Measurements from ENCODE around the gene KLRF1.

Gene KLRF1

DNA sequence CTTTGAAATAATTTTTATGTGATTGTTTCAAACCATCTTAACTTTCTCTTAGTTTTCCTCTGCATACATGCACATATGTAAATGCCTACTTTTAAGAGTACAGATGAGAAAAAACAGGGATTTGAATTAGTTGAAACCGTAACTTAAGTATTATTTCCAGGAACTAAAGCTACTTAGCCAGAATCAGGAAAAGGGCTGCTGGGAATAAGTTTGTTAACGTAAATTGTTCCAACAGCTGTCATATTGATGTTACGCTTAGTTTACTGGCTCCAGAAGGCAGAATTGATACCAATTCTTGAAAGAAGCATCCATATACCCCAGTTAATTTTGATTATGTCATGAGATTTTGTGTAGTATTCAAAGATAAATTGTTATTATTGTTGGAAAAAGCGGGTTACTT is 17.9 kb upstream of the KLRF1 start:
- DNase-seq (ENCODE audit: low read depth in 3 of 3) = no peak

DNA sequence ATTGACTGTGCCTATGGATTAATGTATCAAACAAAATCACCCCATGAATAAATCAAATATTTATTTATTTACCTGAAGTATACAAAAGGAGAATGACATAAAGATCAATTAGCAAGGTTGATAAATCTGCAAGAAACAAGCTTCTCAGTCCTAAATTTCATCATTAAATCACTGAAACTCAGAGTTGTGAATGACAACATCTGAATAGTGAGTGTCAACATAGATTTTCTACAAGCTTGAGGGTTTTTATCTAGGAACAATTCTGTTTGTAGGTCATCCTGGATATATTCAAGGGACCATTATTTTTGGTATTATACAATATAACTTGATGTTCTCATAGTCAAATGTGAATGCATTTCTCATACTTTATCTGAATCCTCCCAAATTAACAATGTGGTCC is 17.4 kb upstream of the KLRF1 start:
- DNase-seq (ENCODE audit: low read depth in 3 of 3) = no peak

DNA sequence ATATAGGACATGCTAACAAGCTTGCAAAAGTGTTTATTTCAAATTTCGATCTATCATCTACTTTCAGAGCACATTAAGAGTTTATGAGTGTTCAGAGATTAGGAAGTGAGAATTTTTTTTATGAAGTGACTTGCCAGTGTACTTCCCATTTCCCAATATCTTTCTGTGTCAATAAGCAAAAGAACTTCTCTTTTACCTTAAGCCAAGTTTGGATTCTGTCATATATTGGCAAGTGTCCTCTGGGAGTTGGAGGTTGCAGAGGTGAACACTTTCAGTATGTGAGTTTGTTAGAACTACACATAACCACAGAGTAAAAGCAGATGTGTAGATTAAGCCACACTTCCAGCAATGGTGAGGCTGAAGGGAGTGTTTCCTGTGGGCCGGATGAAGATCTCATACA is 16.6 kb upstream of the KLRF1 start:
- no peak for DNase-seq (ENCODE audit: low read depth in 3 of 3)

DNA sequence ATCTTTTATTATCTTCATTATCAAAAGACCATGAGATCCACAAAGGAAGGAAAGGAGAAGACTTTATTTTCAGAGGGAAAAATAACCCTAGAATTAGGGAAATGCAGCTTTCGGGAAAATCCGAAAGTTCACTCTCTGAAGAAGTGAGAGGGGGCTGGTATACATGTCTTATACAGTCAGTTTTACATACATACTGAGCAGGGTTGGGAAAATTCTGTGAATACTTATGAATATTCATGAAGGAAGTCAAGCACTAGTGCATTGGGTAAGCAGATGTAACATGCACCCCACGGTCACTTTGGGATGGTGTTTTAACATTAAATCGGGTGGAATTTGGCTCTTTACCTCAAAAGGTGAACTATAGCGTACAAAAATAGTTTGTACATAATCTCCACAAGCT is 15.7 kb upstream of the KLRF1 start:
- no peak for DNase-seq (ENCODE audit: low read depth in 3 of 3)

DNA sequence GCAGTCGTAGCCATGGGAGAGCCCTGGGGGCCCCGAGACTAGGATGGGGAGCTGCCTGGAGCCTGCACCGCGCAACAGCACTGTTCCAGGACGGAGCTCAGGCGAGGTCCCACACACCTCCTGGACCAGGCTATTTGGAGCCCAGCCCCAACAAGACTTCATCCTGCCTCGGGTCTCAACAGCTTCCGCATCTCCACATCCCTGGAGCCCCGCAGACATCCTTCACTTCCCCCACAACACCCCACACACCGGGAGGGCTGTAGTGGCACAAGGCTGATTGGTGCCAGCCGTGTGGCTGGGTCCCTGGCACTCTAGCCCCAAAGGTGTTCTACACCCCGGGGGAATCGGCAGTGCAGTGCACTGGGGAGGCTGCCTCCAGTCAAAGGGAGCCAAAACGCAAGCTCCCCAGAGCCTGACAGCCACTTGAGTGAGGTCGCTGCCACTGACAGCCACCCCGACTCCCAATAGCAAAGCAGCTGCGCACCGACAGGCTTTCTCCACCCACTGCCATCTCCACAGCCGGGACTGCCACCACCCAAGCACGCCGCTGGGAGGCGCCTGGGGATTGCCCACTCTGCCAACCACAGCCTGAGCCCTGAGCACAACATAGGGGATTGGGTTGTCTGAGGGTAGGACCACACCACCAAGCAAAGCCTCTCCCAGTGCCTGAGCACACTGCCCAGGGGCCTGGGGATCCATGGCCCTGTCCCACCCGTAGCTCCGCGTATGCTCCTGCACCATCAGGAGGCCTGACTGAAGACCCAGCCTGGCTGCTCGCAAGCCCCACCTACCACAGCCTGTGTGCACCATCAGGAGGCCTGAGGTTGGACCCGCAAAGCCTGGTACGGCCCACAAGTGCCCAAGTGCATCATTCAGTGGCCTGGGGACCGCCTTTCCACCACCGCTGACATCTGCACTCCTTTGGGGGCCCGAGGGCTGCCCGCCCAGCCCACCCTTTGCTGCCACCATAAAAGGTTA is 13.2 kb upstream of the KLRF1 start:
- DNase-seq (ENCODE audit: low read depth in 3 of 3) = peak; percentile 85 to 89 (median 88)

DNA sequence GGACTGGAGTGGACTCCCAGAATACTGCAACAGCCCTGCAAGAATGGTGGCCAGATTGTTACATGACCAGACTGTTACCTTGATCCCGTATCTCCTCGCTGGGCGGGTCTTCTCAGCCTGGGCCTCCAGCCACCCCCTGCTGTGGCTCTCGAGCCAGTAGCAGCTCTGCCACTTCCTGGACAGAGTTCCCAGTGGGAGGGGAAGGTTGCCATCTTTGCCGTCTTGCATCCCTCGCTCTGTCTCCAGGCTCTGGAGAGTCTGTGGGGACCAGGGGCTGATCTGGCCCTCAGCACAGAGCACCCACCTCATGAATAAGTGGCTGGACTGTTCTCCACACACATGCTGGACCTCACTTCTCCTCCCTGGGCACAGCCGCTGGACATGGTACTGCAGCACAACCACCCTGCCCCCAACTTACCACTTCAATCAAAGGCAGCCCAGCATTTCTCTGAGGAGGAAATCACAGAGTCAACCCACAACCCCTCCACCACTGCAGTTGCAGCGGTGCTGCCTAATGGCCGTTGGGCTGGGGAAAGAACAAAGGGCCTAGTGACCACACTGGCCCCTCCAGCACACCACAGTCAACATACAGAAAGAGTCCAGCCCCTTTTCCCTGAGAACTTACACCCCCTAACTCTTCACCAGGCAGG is 6.9 kb upstream of the KLRF1 start:
- no peak for DNase-seq (ENCODE audit: low read depth in 3 of 3)

DNA sequence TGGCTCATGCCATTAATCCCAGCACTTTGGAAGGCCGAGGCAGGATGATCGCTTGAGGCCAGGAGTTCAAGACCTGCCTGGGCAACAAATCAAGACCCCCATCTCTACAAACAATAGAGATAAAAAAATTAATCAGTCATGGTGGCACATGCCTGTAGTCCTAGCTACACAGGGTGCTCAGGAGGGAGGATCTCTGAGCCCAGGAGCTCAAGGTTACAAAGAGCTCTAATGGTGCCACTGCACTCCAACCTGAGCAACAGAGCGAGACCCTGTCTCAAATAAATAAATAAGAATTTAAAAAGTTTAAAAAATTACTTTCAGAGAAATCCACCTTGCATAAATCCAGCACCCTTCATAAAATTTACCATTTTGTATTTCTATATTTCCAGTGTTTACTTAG is 2.2 kb downstream of the KLRF1 start:
- no peak for DNase-seq (ENCODE audit: low read depth in 3 of 3)

DNA sequence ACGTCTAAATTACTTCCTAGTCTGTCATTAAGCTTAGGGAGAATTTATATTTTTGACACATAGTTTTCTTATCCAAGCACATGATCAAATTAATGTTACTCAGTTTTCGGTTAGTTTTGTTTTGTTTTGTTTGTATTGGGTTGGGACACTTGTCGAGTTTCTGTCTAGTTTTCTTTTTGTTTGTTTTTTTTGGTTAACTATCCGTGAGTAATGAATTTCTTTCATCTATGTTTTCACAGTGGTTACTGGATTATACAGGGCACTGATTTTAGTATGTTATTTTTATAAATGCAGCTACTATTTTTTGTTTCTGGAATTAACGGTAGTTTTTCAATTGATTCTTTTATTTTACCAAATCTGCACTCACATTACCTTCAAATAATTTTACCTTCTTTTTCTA is 2.7 kb downstream of the KLRF1 start:
- no peak for DNase-seq (ENCODE audit: low read depth in 3 of 3)

DNA sequence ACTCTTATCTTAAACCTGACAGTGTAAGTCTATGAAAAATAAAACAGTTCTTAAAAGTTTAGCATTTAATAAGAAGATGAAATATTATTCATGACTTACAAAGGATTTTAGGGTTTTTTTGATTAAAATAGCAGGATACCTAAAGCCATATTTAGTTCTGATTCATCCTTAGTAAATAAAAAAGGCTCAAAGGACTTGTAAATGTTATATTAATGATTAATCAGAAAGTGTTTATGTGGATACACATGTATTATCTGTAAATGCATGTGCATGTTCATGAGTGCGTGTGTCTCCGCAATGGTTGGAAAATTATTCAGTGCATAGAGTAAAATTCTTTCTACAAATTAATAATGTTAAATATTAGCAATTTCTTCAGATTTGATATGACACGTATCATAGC is 4.4 kb downstream of the KLRF1 start:
- no peak for DNase-seq (ENCODE audit: low read depth in 3 of 3)

DNA sequence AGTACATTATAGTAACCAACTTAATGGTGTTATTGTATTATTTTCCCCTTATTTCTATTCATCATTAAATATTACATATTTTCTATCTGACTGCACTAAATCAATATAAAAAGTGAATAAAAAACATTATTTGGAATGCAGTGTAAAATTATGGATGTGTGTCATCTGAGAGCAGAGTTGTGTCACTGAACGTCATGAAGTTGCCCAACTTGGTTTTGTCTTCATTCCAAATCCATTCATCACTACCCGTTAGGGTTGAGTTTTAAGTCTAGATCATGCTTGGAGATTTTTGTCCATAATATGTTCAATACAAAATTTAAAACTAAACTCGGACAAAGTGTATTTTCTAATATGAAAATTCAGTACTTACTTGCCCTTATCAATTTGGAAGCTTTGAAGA is 16.1 kb downstream of the KLRF1 start:
- DNase-seq (ENCODE audit: low read depth in 3 of 3) = no peak

DNA sequence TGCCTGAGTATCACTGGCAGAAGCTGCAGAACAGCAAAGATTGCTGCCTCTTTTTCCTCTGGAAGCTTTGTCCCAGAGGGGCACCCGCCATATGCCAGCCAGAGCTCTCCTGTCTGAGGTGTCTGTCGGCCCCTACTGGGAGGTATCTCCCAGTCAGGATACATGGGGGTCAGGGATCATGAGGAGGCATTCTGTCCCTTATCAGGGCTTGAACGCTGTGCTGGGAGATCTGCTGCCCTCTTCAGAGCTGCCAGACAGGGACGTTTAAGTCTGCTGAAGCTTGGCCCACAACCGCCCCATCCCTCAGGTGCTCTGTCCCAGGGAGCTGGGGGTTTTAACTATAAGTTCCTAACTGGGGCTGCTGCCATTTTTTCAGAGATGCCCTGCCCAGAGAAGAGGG is 21.6 kb downstream of the KLRF1 start:
- no peak for DNase-seq (ENCODE audit: low read depth in 3 of 3)

DNA sequence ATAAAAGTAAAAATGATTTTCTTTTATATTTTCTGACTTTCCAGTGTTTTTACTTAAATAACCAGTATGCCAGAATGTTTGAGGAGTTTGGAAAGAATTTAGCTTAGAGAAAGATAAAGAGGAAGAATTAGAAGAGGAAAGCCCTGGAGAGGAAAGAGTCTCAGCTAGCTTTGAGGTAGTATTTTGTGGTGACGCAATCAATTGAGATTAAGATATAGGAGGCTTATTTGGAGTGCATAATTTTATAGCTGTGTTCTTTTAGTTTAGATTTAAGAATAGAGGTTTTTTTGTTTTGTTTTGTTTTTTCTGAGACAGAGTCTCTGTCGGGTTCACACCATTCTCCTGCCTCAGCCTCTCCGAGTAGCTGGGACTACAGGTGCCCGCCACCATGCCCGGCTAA is 23.8 kb downstream of the KLRF1 start:
- no peak for DNase-seq (ENCODE audit: low read depth in 3 of 3)

DNA sequence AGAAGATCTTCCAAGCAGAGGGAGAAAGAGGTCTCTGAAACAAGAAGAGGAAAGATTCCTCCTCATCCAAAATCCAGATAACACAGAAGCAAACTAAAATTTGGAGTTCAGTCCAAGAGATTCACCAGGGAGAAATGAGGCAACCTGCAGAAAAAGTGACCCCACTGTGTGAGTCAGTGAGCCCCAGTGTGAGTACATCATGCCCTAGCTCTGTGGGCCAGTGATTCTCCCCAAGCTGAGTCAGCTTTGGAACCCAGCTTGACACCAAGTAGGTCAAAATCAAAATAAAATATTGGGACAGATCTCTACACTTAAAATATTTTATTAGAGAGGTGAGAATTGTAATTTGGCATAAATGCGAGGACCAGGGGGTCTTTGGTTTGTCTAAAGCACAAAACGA is 24.6 kb downstream of the KLRF1 start:
- no peak for DNase-seq (ENCODE audit: low read depth in 3 of 3)

DNA sequence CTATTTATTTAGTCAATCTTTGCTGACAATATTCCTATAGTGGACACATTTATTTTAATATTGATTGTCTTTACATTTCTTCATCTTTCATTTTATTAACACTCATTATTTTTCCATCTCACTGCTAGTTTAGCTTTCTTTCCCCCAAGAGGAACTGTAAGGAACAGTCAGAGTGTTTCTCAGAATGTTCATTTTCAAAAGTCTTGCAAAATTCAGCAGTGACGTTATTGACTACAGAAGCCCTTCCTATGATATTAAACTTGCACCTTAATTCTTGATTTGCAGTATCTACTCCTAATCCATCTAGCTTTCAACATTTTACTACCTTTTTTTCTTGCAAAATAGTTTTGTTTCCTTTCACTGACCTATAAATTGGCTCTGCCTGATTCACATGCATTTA is 28.9 kb downstream of the KLRF1 start:
- no peak for DNase-seq (ENCODE audit: low read depth in 3 of 3)

DNA sequence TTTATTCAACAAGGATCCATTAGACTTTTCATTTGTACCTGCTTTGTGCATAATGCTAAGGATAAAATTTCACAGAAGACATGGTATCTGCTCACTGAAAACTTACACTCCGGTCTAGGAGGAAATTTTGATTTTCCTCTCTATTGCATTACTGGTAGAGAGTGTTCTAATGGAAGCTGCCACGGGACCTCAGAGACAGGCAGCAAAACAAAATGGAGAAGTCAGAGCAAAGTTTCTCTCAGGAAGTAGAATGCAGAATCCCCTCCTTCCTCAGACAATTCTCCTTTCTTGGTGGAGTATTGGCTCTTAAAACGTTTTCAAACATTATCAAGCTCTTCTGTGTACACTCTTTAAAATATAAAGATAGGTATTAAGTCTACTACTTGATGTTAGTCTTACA is 29.6 kb downstream of the KLRF1 start:
- DNase-seq (ENCODE audit: low read depth in 3 of 3) = no peak

DNA sequence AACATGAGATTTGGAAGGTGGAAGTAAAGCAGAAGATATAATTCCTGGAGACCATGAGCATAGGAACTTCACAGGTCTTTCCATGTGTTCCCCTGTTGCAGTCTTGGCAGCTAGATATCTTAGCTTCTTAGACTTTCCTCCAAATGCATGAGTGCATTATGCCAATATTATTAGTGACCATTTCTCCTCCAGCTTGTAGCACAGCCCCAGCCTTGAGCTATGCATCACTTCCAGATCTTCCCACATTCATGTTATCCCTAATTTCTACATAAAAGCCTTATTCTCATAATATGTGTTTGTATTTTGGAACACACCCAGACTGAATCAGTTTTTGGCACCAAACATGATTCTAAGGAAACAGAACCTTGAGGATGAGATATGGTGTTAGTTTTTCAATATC is 30.9 kb downstream of the KLRF1 start:
- DNase-seq (ENCODE audit: low read depth in 3 of 3) = no peak

DNA sequence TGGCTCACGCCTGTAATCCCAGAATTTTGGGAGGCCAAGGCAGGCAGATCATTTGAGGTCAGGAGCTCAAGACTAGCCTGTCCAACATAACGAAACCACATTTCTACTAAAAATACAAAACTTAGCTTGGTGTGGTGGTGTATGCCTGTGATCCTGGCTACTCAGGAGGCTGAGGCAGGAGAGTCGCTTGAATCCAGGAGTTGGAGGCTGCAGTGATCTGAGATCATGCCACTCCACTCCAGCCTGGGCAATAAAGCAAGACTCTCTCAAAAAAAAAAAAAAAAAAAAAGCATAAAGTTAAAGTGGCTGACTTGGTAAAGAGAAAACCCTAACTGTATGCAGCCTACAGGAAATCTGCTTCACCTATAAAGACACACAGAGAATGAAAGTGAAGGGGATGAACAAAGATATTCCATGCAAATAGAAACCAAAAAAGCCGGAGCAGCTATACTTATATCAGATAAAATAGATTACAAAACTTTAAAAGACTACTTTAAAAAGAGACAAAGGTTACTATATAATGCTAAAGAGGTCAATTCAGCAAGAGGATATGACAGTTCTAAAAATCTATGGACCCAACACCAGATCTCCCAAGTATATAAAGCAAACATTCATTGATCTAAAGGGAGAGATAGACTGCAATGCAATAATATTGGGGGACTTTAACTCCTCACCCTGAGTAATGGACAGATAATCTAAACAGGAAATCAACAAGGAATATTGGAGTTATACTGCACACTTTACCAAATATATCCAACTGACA is 37.8 kb downstream of the KLRF1 start:
- DNase-seq (ENCODE audit: low read depth in 3 of 3) = no peak

DNA sequence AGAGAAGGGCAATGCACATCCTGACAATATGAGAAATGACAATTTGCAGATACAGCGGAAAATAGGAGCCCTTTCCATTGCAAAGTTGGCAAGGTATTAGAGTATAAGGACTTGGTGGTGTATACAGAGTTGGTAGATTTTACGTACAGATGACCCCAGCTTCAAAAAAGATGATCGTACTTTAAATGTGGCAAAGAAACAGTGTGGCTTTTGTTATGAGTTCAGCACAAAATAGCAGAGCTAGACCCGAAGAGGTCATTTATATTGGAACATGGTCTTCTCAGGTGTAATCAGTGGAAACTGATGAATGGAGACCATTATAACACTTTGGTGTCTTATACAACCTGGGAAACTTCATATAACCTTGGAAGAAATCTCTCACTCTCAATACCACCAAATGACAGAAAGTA is 39.6 kb downstream of the KLRF1 start:
- DNase-seq (ENCODE audit: low read depth in 3 of 3) = no peak

DNA sequence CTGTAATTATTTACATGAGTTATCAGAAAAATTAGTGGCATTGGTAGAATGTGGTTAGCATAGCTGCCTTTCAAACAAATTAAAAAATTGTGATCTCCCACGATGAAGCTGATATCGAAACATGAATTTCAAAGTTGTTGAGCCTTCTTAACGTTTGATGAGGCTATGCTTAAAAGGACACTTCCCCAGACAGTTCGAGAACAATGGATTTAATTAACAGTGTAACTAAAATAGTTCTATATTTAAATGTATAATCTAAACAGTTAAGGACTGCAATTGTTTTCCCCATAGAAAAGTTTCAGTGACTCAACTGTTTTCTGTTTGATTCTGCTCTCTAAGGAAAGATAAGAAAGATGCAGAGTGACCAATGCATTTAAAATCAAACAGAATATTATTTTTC is 40.2 kb downstream of the KLRF1 start:
- no peak for DNase-seq (ENCODE audit: low read depth in 3 of 3)

DNA sequence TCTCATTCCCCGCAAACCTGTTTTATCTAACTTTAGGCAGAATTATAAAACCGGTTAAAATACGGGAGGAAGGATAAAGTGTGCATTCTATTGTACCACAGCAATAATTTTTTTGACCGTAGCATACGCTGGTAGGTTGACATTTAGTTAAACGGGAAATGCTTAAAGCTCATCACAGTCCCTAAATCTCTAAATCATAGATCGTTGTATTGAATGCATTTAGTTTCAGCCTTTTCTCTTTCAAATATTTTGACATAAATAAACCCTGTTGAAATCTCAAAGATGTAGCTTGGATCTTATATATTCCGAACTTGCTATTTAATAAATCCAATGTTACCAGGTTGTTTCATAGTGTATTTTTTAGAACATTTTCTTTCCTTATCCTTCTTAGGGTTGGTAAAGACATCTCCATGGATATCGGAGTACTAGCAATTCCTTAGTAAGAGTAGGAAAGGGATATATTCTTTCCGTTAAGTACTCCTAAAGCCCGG is 41.1 kb downstream of the KLRF1 start:
- no peak for DNase-seq (ENCODE audit: low read depth in 3 of 3)

DNA sequence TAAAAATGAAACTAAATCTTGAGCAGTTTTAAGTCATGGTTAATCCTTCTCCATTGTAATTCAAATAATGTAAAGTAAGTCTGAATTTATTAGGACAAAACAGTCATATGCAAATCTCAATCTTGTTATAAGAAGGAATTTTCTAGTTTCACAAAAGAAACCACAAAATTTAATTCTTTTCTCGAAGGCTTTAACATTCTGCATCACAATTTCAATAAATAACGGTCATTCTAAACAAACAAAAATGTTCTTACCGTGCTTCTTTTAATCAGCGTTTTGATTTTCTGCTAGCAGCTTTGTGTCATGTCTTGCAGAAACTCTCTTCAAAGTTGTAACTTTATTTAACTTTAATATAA is 41.6 kb downstream of the KLRF1 start:
- DNase-seq (ENCODE audit: low read depth in 3 of 3) = no peak

DNA sequence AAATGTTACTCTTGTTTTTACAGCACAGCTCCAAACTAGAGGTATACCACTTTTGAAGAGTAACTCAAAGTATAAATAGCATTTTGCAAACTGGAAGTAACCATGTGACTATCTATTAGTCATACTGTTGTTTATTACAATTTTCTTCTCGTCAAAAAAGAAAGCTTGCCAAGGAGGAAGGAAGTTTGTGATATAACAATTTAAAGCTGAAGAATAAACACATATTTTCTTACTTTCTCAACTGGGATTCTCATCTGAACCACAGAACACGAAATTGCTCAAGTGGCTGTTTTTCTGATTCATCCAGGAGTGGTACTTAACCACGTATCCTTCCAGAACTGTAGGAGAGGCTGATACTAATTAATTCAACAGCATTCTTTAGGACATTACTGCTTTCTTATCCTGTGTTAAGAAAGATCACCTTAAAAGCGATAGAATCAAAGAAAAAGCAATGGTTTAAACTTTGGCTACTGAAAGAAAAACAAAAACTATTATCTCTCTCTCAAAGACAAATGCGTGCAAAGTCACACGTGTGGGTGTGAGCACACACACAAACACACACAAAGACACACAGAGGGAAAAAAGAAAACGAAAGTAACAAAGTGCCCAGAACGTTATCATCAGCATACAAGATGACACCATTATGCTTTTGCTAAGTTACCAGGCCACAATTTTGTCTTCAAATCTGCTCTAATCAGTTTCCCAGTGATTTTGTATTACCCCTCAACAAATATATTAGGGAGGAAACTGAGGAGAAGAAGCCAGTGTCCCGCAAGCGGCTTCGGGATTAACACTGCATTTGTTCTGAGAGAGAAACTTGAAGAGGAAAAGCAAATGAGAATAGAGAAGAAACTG is 42.3 kb downstream of the KLRF1 start, which contains the start of gene CLEC2B:
Gene CLEC2B, minus strand, starts transcription at position 48 of the 855 bp plus-strand sequence.
- DNase-seq (ENCODE audit: low read depth in 3 of 3) = no peak

All from stimulated activated CD4-positive, alpha-beta T cell treated with anti-CD3 and anti-CD28 coated beads, TNF-alpha, amount 100 ng/mL, for 48 hours (primary cell).